GM23338 (cell line): ENCODE measurements around the gene CPLX4. TPM values are rescaled to one million over a fixed set of nuclear protein-coding genes. Genes with fewer than 3 reads are reported as not detected.

Source experiments
- ATAC-seq: fragments of 200-7000 bp; cut with Tn5 transposase; 3 replicates; pipeline ENCODE4 v1.9.1; 2020
- DNase-seq: peaks from one replicate; pipeline ENCODE4 v3.0.0-alpha.2; 2015; ENCODE audit warnings: low spot score
- H2AFZ ChIP-seq: fragments of 200-600 bp; sonication (generic); 2 replicates; pipeline ENCODE4 v1.8.0; 2016; ENCODE audit warnings: antibody characterized with exemption, mild to moderate bottlenecking, moderate library complexity
- H3F3A ChIP-seq: fragments of 200-600 bp; sonication (generic); replicated peaks from 2 replicates; pipeline ENCODE4 v1.8.0; 2017; ENCODE audit warnings: antibody characterized with exemption, mixed run types, low read depth
- H3K27ac ChIP-seq: fragments of 200-600 bp; sonication (generic); 2 replicates; pipeline ENCODE4 v1.6.1; 2016; ENCODE audit warnings: low read depth
- H3K27me3 ChIP-seq: fragments of 200-600 bp; sonication (generic); 2 replicates; pipeline ENCODE4 v1.8.0; 2016; ENCODE audit warnings: mild to moderate bottlenecking, mixed run types, moderate library complexity; ENCODE audit not compliant: insufficient read depth
- H3K36me3 ChIP-seq: fragments of 200-600 bp; sonication (generic); 2 replicates; pipeline ENCODE4 v1.8.0; 2016; ENCODE audit warnings: mild to moderate bottlenecking; ENCODE audit not compliant: insufficient read depth
- H3K4me1 ChIP-seq: fragments of 200-600 bp; sonication (generic); 2 replicates; pipeline ENCODE4 v1.8.0; 2016; ENCODE audit warnings: mild to moderate bottlenecking, moderate library complexity; ENCODE audit not compliant: insufficient read depth
- H3K4me2 ChIP-seq: fragments of 200-600 bp; sonication (generic); 2 replicates; pipeline ENCODE4 v1.7.1; 2017; ENCODE audit warnings: mixed run types
- H3K4me3 ChIP-seq: fragments of 200-600 bp; sonication (generic); 2 replicates; pipeline ENCODE4 v1.6.1; 2016; ENCODE audit warnings: mixed run types
- H3K79me2 ChIP-seq: fragments of 200-600 bp; sonication (generic); replicated peaks from 2 replicates; pipeline ENCODE4 v1.8.0; 2017; ENCODE audit warnings: mild to moderate bottlenecking; ENCODE audit not compliant: insufficient read depth
- H3K9me2 ChIP-seq: fragments of 200-600 bp; sonication (generic); 2 replicates; pipeline ENCODE4 v1.8.0; 2017; ENCODE audit not compliant: insufficient read depth
- H4K20me1 ChIP-seq: fragments of 200-600 bp; sonication (generic); replicated peaks from 2 replicates; pipeline ENCODE4 v1.8.0; 2017; ENCODE audit warnings: mild to moderate bottlenecking; ENCODE audit not compliant: insufficient read depth
- H3K27ac Mint-ChIP-seq: 2 replicates; pipeline ENCODE4 v1.8.0; 2020; ENCODE audit warnings: inconsistent platforms, mild to moderate bottlenecking, moderate library complexity, mixed read lengths
- H3K27me3 Mint-ChIP-seq: 3 replicates; pipeline ENCODE4 v1.8.0; 2022; ENCODE audit warnings: low read depth, mild to moderate bottlenecking, moderate library complexity, mixed read lengths, inconsistent platforms; ENCODE audit not compliant: insufficient read depth, poor library complexity
- H3K36me3 Mint-ChIP-seq: 3 replicates; pipeline ENCODE4 v1.8.0; 2021; ENCODE audit warnings: low read depth, mild to moderate bottlenecking, inconsistent platforms, moderate library complexity, mixed read lengths
- H3K4me1 Mint-ChIP-seq: 3 replicates; pipeline ENCODE4 v1.8.0; 2020; ENCODE audit warnings: mild to moderate bottlenecking, inconsistent platforms, mixed read lengths
- H3K4me3 Mint-ChIP-seq: 3 replicates; pipeline ENCODE4 v1.8.0; 2021; ENCODE audit warnings: moderate library complexity, mild to moderate bottlenecking, inconsistent platforms, mixed read lengths
- H3K9me3 Mint-ChIP-seq: 3 replicates; pipeline ENCODE4 v1.8.0; 2020; ENCODE audit warnings: moderate library complexity, mild to moderate bottlenecking, inconsistent platforms, mixed read lengths
- CREB1 ChIP-seq: fragments of 250-450 bp; sonication (Bioruptor Pico); IDR thresholded peaks from 2 replicates; pipeline ENCODE4 v1.5.0; 2020; ENCODE audit warnings: low read depth, mild to moderate bottlenecking, moderate library complexity
- EZH2 ChIP-seq: fragments of 200-600 bp; sonication (generic); IDR thresholded peaks from one replicate; pipeline ENCODE4 v1.8.0; 2017; ENCODE audit warnings: antibody characterized with exemption, mild to moderate bottlenecking, low read depth; ENCODE audit not compliant: unreplicated experiment
- EZH2phosphoT487 ChIP-seq: fragments of 200-600 bp; sonication (generic); IDR thresholded peaks from one replicate; pipeline ENCODE4 v1.8.1; 2018; ENCODE audit warnings: antibody characterized with exemption; ENCODE audit not compliant: unreplicated experiment
- POLR2AphosphoS5 ChIP-seq: IDR thresholded peaks from 2 replicates; pipeline ENCODE4 v1.6.1; 2016; ENCODE audit warnings: antibody characterized with exemption, low read depth
- ZNF114 ChIP-seq: fragments of 250-450 bp; sonication (Bioruptor Pico); IDR thresholded peaks from 2 replicates; pipeline ENCODE4 v1.5.0; 2020; ENCODE audit warnings: mild to moderate bottlenecking, moderate library complexity
- ZNF331 ChIP-seq: fragments of 250-450 bp; sonication (Bioruptor Pico); IDR thresholded peaks from 2 replicates; pipeline ENCODE4 v1.5.0; 2020; ENCODE audit warnings: low read depth, mild to moderate bottlenecking, moderate library complexity
- polyA plus RNA-seq: library from polyadenylated mRNA; unstranded; fragments of >200 nt; fragmentation: Nextera tagmentation; extraction: Ambion mirVana; gene quantifications from 2 replicates; pipeline ENCODE4 v1.2.1, GENCODE V29; 2016
- total RNA-seq: library from RNA; depleted of rRNA; stranded (reverse); fragments of >200 nt; shearing (Covaris generic); gene quantifications from 2 replicates; pipeline ENCODE4 v1.2.3, GENCODE V29; 2014
- TF ChIP-seq, protein P1 (sequence below): IDR thresholded peaks from one replicate; pipeline ENCODE4 v1.6.1; 2018; ENCODE audit warnings: antibody characterized with exemption; ENCODE audit not compliant: unreplicated experiment
- TF ChIP-seq, protein P2 (sequence below): fragments of 250-450 bp; sonication (Bioruptor Pico); IDR thresholded peaks from 2 replicates; pipeline ENCODE4 v1.5.0; 2020; ENCODE audit warnings: mild to moderate bottlenecking, moderate library complexity

CPLX4 gene
- total and polyA plus RNA-seq, 2 experiments from 2014 or later = not detected

DNA sequence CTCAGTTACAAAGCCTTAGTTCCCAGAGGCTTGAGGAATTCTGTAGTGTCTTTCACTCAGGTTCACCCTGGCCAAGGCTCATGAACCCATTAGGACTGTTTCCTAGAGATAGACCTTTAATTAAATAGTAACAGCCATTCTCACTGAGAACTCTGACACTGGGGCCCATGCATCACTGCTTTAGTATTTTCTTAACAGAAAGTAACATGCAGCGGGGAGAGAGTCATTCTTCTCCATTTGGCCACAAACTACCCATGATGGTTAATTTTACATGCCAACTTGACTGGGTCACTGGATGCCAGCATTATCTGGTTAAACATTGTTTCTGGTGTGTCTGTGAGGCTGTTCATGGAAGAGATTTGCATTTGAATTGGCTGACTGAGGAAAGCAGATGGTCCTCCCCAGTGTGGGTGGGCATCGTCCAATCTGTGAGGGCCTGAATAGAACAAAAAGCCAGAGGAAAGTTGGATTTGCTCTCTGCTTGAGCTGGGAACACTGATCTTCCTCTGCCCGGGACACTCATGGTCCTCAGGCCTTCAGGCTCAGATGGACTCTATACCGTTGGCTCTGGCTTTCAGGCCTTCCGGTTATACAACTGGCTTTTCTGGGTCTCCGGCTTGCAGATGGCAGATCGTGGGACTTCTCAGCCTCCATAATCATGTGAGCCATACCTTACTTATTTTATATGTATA is 5.6 kb upstream of the CPLX4 start:
- ATAC-seq (no peak; the same call in 2 of the 3 replicates), DNase-seq (no peak)
- H3K27me3 ChIP-seq = no peaks in the 10 kb centered on the region
- Mint-ChIP-seq H3K4me3 (no peak overlapping the region), H3K27ac (no peak overlapping the region; the same call in 1 of the 2 replicates), H3K4me1 (peaks cover 4% of the 10 kb centered on the region; the same call in 2 of the 3 replicates), H3K27me3 (no peaks in the 10 kb centered on the region), H3K9me3 (no peaks in the 10 kb centered on the region), H3K36me3 (peaks cover 21% of the 10 kb centered on the region; the same call in 2 of the 3 replicates)
- H3K4me3 ChIP-seq = no peak overlapping the region
- no peaks in the 10 kb centered on the region for H3K4me1 ChIP-seq
- TF ChIP-seq POLR2AphosphoS5 (no peak), CREB1 (no peak), ZNF331 (CRISPR knock-in tag) (no peak), EZH2phosphoT487 (no peak), ZNF114 (CRISPR knock-in tag) (no peak), EZH2 (no peak)
- TF ChIP-seq, protein P1, sequence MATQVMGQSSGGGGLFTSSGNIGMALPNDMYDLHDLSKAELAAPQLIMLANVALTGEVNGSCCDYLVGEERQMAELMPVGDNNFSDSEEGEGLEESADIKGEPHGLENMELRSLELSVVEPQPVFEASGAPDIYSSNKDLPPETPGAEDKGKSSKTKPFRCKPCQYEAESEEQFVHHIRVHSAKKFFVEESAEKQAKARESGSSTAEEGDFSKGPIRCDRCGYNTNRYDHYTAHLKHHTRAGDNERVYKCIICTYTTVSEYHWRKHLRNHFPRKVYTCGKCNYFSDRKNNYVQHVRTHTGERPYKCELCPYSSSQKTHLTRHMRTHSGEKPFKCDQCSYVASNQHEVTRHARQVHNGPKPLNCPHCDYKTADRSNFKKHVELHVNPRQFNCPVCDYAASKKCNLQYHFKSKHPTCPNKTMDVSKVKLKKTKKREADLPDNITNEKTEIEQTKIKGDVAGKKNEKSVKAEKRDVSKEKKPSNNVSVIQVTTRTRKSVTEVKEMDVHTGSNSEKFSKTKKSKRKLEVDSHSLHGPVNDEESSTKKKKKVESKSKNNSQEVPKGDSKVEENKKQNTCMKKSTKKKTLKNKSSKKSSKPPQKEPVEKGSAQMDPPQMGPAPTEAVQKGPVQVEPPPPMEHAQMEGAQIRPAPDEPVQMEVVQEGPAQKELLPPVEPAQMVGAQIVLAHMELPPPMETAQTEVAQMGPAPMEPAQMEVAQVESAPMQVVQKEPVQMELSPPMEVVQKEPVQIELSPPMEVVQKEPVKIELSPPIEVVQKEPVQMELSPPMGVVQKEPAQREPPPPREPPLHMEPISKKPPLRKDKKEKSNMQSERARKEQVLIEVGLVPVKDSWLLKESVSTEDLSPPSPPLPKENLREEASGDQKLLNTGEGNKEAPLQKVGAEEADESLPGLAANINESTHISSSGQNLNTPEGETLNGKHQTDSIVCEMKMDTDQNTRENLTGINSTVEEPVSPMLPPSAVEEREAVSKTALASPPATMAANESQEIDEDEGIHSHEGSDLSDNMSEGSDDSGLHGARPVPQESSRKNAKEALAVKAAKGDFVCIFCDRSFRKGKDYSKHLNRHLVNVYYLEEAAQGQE = no peak
- TF ChIP-seq, protein P2, sequence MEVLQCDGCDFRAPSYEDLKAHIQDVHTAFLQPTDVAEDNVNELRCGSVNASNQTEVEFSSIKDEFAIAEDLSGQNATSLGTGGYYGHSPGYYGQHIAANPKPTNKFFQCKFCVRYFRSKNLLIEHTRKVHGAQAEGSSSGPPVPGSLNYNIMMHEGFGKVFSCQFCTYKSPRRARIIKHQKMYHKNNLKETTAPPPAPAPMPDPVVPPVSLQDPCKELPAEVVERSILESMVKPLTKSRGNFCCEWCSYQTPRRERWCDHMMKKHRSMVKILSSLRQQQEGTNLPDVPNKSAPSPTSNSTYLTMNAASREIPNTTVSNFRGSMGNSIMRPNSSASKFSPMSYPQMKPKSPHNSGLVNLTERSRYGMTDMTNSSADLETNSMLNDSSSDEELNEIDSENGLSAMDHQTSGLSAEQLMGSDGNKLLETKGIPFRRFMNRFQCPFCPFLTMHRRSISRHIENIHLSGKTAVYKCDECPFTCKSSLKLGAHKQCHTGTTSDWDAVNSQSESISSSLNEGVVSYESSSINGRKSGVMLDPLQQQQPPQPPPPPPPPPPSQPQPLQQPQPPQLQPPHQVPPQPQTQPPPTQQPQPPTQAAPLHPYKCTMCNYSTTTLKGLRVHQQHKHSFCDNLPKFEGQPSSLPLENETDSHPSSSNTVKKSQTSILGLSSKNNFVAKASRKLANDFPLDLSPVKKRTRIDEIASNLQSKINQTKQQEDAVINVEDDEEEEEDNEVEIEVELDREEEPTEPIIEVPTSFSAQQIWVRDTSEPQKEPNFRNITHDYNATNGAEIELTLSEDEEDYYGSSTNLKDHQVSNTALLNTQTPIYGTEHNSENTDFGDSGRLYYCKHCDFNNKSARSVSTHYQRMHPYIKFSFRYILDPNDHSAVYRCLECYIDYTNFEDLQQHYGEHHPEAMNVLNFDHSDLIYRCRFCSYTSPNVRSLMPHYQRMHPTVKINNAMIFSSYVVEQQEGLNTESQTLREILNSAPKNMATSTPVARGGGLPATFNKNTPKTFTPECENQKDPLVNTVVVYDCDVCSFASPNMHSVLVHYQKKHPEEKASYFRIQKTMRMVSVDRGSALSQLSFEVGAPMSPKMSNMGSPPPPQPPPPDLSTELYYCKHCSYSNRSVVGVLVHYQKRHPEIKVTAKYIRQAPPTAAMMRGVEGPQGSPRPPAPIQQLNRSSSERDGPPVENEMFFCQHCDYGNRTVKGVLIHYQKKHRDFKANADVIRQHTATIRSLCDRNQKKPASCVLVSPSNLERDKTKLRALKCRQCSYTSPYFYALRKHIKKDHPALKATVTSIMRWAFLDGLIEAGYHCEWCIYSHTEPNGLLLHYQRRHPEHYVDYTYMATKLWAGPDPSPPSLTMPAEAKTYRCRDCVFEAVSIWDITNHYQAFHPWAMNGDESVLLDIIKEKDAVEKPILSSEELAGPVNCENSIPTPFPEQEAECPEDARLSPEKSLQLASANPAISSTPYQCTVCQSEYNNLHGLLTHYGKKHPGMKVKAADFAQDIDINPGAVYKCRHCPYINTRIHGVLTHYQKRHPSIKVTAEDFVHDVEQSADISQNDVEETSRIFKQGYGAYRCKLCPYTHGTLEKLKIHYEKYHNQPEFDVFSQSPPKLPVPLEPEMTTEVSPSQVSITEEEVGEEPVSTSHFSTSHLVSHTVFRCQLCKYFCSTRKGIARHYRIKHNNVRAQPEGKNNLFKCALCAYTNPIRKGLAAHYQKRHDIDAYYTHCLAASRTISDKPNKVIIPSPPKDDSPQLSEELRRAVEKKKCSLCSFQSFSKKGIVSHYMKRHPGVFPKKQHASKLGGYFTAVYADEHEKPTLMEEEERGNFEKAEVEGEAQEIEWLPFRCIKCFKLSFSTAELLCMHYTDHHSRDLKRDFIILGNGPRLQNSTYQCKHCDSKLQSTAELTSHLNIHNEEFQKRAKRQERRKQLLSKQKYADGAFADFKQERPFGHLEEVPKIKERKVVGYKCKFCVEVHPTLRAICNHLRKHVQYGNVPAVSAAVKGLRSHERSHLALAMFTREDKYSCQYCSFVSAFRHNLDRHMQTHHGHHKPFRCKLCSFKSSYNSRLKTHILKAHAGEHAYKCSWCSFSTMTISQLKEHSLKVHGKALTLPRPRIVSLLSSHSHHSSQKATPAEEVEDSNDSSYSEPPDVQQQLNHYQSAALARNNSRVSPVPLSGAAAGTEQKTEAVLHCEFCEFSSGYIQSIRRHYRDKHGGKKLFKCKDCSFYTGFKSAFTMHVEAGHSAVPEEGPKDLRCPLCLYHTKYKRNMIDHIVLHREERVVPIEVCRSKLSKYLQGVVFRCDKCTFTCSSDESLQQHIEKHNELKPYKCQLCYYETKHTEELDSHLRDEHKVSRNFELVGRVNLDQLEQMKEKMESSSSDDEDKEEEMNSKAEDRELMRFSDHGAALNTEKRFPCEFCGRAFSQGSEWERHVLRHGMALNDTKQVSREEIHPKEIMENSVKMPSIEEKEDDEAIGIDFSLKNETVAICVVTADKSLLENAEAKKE (CRISPR knock-in tag) = no peak
- no peaks in the 10 kb centered on the region for H3K79me2 ChIP-seq
- peaks cover 14% of the 10 kb centered on the region; the same call in 1 of the 2 replicates for H3K9me2 ChIP-seq
- no peaks in the 10 kb centered on the region for H4K20me1 ChIP-seq
- no peaks in the 10 kb centered on the region for H3F3A ChIP-seq
- H3K36me3 ChIP-seq = 0 out of 2 replicates have a peak, but pooled peaks cover under 1% of the 10 kb centered on the region
- H3K27ac ChIP-seq = no peak overlapping the region
- no peak overlapping the region for H2AFZ ChIP-seq
- H3K4me2 ChIP-seq = no peak overlapping the region
